GM19099 (cell line): ENCODE data around the gene ARID4B.

ENCODE experiments used
- POLR2A ChIP-seq: IDR thresholded peaks from 3 replicates; pipeline ENCODE4 v1.6.1; 2011; ENCODE audit warnings: low read depth; ENCODE audit not compliant: insufficient read length; ENCODE audit errors: extremely low read depth

The ARID4B gene, protein sequence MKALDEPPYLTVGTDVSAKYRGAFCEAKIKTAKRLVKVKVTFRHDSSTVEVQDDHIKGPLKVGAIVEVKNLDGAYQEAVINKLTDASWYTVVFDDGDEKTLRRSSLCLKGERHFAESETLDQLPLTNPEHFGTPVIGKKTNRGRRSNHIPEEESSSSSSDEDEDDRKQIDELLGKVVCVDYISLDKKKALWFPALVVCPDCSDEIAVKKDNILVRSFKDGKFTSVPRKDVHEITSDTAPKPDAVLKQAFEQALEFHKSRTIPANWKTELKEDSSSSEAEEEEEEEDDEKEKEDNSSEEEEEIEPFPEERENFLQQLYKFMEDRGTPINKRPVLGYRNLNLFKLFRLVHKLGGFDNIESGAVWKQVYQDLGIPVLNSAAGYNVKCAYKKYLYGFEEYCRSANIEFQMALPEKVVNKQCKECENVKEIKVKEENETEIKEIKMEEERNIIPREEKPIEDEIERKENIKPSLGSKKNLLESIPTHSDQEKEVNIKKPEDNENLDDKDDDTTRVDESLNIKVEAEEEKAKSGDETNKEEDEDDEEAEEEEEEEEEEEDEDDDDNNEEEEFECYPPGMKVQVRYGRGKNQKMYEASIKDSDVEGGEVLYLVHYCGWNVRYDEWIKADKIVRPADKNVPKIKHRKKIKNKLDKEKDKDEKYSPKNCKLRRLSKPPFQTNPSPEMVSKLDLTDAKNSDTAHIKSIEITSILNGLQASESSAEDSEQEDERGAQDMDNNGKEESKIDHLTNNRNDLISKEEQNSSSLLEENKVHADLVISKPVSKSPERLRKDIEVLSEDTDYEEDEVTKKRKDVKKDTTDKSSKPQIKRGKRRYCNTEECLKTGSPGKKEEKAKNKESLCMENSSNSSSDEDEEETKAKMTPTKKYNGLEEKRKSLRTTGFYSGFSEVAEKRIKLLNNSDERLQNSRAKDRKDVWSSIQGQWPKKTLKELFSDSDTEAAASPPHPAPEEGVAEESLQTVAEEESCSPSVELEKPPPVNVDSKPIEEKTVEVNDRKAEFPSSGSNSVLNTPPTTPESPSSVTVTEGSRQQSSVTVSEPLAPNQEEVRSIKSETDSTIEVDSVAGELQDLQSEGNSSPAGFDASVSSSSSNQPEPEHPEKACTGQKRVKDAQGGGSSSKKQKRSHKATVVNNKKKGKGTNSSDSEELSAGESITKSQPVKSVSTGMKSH (N-terminal part only)

DNA sequence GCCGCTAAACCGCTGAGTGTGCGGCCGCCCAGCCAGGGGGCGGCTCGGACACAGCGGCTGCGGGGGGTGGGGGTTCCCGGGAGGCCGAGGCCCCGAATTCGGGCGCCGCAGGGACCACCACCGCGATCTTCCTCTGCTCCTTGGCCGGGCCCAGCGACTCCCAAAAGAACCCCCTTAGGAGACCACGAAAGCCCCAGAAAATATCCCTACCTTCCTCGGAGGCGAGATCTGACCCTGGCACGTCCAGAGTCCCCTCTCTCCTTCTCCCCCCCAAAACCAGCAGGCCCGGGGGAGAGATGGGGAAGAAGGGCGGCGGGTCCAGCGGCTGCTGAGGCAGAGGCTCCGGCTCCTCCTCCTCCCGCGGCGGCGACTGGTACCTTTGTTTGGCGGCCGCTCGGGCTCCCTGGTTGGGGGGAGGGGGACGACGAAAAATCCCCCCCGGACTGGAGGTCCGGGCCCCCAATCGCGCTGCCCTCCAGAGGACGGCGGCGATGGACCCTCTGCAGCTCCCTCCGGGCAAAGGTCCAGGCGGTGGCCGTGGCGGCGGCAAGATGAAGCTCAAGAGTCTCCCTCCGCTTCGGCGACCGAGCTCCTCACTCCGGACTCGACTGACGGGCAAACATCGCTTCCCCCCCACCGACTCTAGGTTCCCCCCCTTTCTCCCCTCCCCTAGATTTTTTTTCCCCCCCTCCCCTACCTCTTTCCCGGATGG is at the start of gene ARID4B:
Gene ARID4B (minus strand): TSS at position 621 of the 712 bp plus-strand sequence. CDS start 1,260 bp downstream, outside the sequence.
- peak; percentile 37 for TF ChIP-seq POLR2A

DNA sequence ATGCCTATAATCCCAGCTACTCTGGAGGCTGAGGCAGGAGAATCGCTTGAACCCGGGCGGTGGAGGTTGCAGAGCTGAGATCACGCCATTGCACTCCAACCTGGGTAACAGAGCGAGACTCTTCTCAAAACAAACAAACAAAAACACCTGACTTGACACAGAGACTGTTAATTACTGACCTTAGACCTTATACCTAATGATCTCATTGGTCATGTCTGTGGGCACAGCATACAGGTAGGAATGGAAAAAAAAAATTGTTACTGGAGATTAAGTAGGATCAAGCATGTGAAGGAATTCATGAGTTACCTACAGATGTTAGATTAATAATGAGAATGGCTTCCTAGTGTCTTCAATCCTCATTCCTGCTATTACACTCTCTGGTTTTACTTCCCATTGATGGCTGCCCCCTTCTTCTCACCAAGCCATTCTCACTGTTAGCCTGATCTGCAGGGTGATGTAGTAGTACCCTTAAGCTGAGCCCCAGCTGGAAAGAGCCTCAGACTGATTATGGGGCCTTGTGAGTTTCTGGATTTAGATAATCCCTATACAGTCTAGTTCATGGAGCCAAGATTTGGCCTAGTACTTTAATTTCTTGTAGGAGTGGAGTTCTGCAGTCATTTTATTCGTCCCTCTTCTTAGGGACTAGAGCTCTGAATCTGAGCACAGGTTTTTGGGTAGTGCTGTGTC is 48.1 kb upstream of the ARID4B start:
- TF ChIP-seq POLR2A, result no peak

DNA sequence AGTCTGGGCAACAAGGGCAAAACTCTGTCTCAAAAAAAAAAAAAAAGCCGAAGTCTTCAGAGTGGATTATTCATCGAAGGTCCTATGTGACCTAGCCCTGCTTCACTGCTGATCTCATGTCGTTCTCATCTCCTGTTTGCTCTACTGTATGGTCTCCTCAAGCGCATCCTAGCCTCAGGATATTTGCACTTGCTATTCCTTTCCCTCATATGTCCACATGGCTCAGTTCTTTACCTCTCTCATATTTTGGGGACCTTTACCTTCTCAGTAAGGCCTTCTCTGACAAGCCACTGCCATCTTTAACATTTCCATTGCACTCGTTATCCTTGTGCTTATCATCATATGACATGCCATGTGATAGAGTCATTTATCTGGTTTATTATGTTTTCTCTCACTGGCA is 41.8 kb upstream of the ARID4B start:
- no peak for TF ChIP-seq POLR2A

DNA sequence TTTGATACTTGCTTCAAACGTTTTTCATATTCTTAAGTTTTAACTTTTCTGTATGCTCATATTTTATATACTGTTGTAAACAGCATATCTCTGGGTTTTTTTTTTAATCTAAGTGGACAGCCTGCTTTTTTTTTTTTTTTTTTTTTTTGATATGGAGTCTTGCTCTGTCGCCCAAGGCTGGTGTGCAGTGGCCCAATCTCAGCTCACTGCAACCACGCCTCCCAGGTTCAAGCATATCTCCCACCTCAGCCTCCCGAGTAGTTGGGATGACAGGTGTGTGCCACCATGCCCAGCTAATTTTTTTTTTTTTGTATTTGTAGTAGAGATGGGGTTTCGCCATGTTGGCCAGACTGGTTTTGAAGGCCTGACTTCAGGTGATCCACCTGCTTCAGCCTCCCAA is 40.4 kb upstream of the ARID4B start:
- no peak for TF ChIP-seq POLR2A

DNA sequence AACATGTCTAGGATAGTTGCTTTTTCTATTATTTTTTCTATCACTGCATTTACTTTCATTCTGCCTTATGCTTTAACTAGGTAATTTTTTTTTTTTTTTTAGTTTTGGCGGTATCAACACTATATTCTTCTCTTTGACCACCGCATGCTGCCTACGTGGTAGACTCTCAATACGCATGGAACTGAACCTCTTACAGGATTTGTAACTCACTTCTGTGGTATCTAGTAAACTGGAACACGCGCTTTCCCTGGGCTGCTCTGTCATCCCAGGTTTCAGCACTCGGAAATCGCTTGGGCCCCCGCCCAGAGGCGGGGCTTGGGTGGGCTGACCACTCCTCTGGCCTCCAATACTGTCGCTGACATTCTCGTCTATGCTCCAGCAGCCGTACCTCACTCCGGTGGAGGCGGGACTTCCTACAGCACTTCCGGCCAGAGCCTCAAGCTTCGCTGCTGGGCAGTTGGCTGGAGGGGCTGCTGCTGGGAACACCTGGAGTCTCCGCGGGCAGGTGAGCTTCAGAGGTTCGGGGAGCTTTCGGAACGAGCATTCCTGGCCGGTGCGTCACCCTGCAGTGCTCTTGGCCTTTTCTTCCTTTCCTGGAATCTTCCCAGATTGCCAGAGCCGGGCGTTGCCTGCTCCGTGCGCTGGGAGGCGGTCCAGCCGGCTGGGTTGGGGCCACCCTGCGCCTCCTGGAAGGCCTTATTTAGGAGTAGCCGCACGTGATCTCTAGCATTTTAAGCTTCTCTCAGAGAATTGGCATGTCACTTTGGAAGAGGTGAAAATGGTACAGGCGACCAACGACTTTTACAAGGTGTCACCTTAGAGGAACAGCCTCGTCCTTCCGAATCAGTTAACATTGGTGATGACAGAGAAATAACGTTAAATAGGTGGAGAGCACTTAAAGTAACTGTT is 39.3 kb upstream of the ARID4B start, which contains the start of gene TBCE:
Gene TBCE (plus strand): TSS at position 428 of the 909 bp plus-strand sequence. CDS start 12,623 bp downstream, outside the sequence.
- TF ChIP-seq POLR2A, result peak; percentile 94

DNA sequence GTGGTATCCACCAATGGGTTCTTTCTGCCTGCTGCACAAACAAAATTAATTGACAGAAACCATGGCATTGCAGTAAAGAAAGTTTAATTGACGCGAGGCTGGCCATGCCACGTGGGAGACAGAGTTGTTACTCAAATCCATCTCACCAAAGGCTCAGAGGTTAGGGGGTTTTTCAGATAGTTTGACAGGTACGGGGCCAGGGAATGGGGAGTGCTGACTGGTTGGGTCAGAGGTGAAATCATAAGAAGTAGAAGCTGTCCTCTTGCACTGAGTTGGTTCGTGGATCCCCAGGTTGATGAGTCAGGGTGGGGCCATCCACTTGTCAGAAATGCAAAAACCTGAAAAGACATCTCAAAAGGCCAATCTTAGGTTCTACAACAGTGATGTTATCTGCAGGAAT is 38.3 kb upstream of the ARID4B start:
- TF ChIP-seq POLR2A, result no peak

DNA sequence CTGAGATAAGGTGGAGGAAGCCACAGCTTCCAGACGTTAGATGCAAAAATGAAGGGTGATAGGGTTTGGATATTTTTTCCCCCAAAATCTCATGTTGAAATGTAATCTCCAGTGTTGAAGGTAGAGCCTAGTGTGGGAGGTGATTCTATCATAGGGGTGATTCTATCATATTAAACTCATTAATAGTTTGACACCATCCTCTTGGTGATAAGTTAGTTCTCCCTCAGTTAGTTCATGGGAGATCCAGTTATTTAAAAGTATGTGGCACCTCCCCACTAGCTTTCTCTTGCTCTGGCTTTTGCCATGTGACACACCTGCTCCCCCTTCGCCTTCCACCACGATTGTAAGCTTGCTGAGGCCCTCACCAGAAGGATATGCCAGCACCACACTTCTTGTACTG is 30.9 kb upstream of the ARID4B start:
- no peak for TF ChIP-seq POLR2A

DNA sequence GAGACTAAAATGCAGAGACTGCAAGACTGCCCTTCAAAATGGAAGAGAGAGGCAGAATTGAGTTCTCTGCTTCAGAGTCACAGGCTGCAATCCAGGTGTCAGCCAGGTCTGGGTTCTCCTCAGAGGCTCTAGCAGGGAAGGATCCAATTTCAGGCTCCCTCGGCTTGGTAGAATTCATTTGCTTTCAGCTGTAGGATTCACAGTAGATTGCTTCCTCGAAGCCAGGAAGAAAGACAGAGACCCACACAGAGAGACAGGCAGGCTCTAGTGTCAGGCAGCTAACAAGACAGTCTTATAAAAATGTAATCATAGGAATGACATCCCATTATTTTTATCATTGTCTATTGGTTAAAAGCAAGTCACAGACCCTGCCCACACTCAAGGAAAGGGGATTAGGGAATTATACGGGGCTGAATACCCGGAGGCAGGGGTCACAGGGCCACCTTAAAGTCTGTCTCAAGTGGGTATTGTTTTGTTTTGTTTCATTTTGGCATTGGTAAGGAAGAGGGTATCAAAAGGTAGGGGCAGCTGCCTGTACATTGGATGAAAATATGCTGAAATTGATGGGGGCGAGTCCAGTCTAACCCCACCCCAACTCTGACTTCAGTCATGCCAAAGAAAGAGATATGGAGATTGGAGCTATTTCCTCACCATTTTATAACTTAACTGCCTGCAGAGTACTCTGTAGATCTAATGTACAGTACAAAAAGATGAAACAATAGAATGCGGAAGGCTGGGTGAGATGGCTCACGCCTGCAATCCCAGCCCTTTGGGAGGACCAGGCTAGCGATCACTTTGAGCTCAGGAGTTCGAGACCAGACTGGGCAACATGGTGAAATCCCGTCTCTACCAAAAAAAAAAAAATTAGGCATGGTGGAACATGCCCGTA is 29.8 kb upstream of the ARID4B start:
- no peak for TF ChIP-seq POLR2A

DNA sequence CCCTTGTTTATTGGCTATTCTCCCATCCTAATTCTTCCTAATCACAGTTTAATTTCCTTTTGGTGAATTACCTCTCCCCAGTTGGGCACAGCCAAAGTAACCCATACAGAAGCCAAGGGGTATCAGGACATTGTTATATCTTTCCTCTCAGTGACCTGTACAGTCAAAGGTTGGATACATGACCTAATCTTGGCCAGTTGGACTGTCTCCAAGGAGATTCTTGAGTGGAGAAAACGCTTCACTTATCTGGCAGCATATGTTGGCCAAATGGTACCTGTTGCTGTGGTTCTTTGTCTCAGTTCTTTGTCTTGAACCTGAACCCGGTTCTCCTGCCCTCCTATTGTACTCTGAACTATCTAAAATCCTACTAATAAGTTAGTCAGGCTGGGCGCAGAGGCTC is 23.9 kb upstream of the ARID4B start:
- no peak for TF ChIP-seq POLR2A

DNA sequence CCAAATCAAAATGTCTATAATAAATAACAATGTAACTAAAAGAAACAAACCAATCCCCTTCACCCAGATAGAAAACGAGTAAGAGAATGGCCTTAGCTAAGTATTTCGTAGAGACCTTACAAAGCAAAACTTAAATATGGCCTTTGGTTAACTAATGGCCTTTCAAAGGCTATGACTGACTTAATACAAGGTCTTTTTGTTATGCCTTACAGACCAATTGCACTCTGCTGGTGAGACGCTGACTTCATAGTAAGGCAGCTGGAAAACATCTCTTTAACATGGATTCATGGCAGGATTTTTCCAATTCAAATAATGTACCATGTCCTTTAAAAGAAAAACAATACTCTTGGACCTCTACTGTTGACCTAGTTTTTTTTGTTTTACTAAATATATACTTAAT is 23.5 kb upstream of the ARID4B start:
- no peak for TF ChIP-seq POLR2A

DNA sequence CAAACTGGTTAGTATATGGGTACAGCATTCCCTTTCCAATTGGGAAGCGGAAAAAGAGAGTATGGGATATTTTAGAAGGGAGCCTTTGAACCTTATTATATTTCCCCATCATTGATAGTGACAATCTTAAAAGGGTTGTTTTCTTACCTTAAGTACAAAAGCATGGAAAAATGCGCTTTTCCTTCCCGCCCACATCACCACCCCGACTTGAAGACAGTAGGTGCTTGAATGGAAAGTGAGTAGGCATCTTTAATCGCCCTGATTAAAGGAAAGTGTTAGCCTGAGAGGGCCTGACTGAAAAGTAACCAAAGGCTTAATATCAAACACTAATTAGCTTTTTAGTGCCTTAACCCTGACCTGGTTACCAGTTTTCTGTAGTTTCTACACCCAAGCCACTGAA is 15.7 kb upstream of the ARID4B start:
- TF ChIP-seq POLR2A, result no peak

DNA sequence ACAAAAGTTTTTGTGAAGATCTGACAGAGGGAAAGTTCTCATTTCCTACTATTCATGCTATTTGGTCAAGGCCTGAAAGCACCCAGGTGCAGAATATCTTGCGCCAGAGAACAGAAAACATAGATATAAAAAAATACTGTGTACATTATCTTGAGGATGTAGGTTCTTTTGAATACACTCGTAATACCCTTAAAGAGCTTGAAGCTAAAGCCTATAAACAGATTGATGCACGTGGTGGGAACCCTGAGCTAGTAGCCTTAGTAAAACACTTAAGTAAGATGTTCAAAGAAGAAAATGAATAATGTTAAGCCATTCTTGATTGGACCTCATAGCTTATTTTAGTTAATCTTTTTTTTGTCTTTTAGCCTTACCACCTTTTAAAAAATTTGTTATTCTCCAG is 14.5 kb upstream of the ARID4B start:
- no peak for TF ChIP-seq POLR2A
